Transverse colon (tissue), 4 donors: ENCODE data around the gene MAN2C1. TPM values are rescaled to one million over a fixed set of nuclear protein-coding genes. Genes with fewer than 3 reads are reported as not detected.
"Not testable (repeated sequence)": the region's sequence is repeated elsewhere in the genome, so short reads cannot be mapped to it uniquely, and the experiment has no call there.

ENCODE experiments used
- DNase-seq: peaks from one replicate; pipeline ENCODE4 v3.0.0-alpha.2; 2019
- H3K27ac ChIP-seq, 4 donors: fragments of 200-600 bp; sonication (generic); 2 replicates each; pipeline ENCODE4 v1.5.1; 2016 to 2018; ENCODE audit warnings: inconsistent platforms in 4 of 4
- H3K27me3 ChIP-seq: fragments of 200-600 bp; sonication (generic); 2 replicates; pipeline ENCODE4 v1.5.1; 2017; ENCODE audit warnings: inconsistent platforms
- H3K36me3 ChIP-seq, 4 donors: fragments of 200-600 bp; sonication (generic); 2 replicates each; pipeline ENCODE4 v1.5.1; 2017 to 2019; ENCODE audit warnings: inconsistent platforms in 4 of 4
- H3K4me1 ChIP-seq, 4 donors: fragments of 200-600 bp; sonication (generic); 2 replicates each; pipeline ENCODE4 v1.5.1; 2017 to 2020; ENCODE audit warnings: inconsistent platforms in 4 of 4
- H3K4me3 ChIP-seq, 4 donors: fragments of 200-600 bp; sonication (generic); 1 replicate in 1 of 4; 2 replicates in 3 of 4; pipeline versions ENCODE4 v1.5.1 to v1.6.1; 2017 to 2019; ENCODE audit warnings: inconsistent platforms in 4 of 4
- H3K9me3 ChIP-seq, 2 donors: fragments of 200-600 bp; sonication (generic); 2 replicates each; pipeline ENCODE4 v1.5.1; 2017 to 2019; ENCODE audit warnings: inconsistent platforms in 2 of 2
- CTCF ChIP-seq, 5 experiments: fragments of 200-600 bp in 3 of 5; fragments of 450-650 bp in 2 of 5; sonication (generic) in 3 of 5; IDR thresholded peaks; 1 replicate in 2 of 5; 2 replicates in 3 of 5; pipeline ENCODE4 v1.5.1; 2016 to 2017; ENCODE audit warnings: antibody characterized with exemption in 5 of 5, inconsistent platforms in 3 of 5, mild to moderate bottlenecking in 2 of 5, moderate library complexity in 1 of 5
- EP300 ChIP-seq: sonication (generic); formaldehyde crosslinking; IDR thresholded peaks from one replicate; pipeline ENCODE4 v1.6.1; 2017; ENCODE audit warnings: antibody characterized with exemption, low read depth
- POLR2A ChIP-seq: fragments of 450-650 bp; IDR thresholded peaks from one replicate; pipeline ENCODE4 v1.6.1; 2016; ENCODE audit warnings: antibody characterized with exemption, mild to moderate bottlenecking, moderate library complexity
- POLR2AphosphoS5 ChIP-seq, 3 donors: sonication (generic); formaldehyde crosslinking; IDR thresholded peaks; one replicate each; pipeline ENCODE4 v1.6.1; 2016; ENCODE audit warnings: antibody characterized with exemption in 3 of 3
- WGBS, 2 donors: methylation state at CpG; one replicate each; pipeline ENCODE4 v1.1.5; 2018; ENCODE audit warnings: low coverage in 1 of 2; 5-methylcytosine and 5-hydroxymethylcytosine counted together
- in situ Hi-C, 4 donors: fragments of 200-750 bp; cut with MboI; loops; one replicate each; pipeline versions ENCODE4 v1.15.0 to v1.15.1; 2017; ENCODE audit warnings: low sequenced_read_pairs in 3 of 4, low pct_ligation_motif_present in 1 of 4, low pct_unique_long_range_greater_than_20kb in 1 of 4
- intact Hi-C: fragments of 100-400 bp; cut with DNase I; formaldehyde crosslinking; loops from one replicate; pipeline ENCODE4 v1.15.1; 2023; ENCODE audit warnings: low total_unique reads
- total RNA-seq, 4 donors: library from RNA; depleted of rRNA; stranded (reverse); fragments of >200 nt; gene quantifications; one replicate each; pipeline ENCODE4 v1.1.0, GENCODE V29; 2016

MAN2C1 gene
- total RNA-seq, 4 donors from 2014 or later: 215 to 559 (median 411) TPM

- DNase-seq: no peak
- Histone ChIP-seq H3K9me3 (no peaks in the 10 kb centered on the region), H3K4me1 (no peaks in the 10 kb centered on the region), H3K4me3 (no peak overlapping the region), H3K27ac (no peak overlapping the region), H3K36me3 (no peaks in the 10 kb centered on the region), H3K27me3 (peaks cover 6% of the 10 kb centered on the region)
- TF ChIP-seq POLR2AphosphoS5 (IDR thresholded peaks at IDR 0.05): no peak
- no peak for TF ChIP-seq EP300
- TF ChIP-seq POLR2A: no peak
- no peak for TF ChIP-seq CTCF (IDR thresholded peaks at IDR 0.05)
- in situ Hi-C loops: loop anchor here in 2 of 4 donors (25.0 kb wide), 2 partner anchors 302 to 1252 kb away; partner anchors contain the start of gene PPCDC (in 1 of the 2)
- 85 to 100% methylated on average over 1 to 5 of the region's 5 CpGs for WGBS, 2 donors
- intact Hi-C loops: no loop called here
Observed at GRCh38 chr15:75314552-75315290, 53.7 kb downstream of the MAN2C1 start.

- in situ Hi-C loops (loop anchor here in 2 of 4 donors (25.0 kb wide), 2 partner anchors 301 to 1251 kb away; partner anchors contain the start of gene PPCDC (in 1 of the 2)), intact Hi-C loops (no loop called here)
- 85% methylated on average over 13 of the region's 13 CpGs; no CpG with 5 or more reads in 1 of the 2 donors for WGBS, 2 donors
- no peaks in the 10 kb centered on the region for H3K36me3 ChIP-seq
- no peak overlapping the region for H3K27ac ChIP-seq
- H3K4me3 ChIP-seq: no peak overlapping the region
- DNase-seq: no peak
- no peaks in the 10 kb centered on the region for H3K9me3 ChIP-seq
- H3K4me1 ChIP-seq: no peaks in the 10 kb centered on the region
- H3K27me3 ChIP-seq: peaks cover 9% of the 10 kb centered on the region
- TF ChIP-seq POLR2A (no peak), POLR2AphosphoS5 (IDR thresholded peaks at IDR 0.05) (no peak), CTCF (IDR thresholded peaks at IDR 0.05) (no peak), EP300 (no peak)
Observed at GRCh38 chr15:75313116-75313845, 55.1 kb downstream of the MAN2C1 start.

GRCh38 chr15:75312548-75312947, 55.9 kb downstream of the MAN2C1 start:
- H3K9me3 ChIP-seq, H3K27me3 ChIP-seq, H3K36me3 ChIP-seq, H3K4me3 ChIP-seq, DNase-seq, H3K4me1 ChIP-seq, intact Hi-C loops, H3K27ac ChIP-seq: not testable (repeated sequence)
- in situ Hi-C loops: loop anchor here in 2 of 4 donors (25.0 kb wide), 2 partner anchors 300 to 1250 kb away; partner anchors contain the start of gene PPCDC (in 1 of the 2)
- 88 to 100% methylated on average over 1 of the region's 1 CpG for WGBS, 2 donors

- TF ChIP-seq POLR2A (no peak), CTCF (IDR thresholded peaks at IDR 0.05) (no peak), EP300 (no peak), POLR2AphosphoS5 (IDR thresholded peaks at IDR 0.05) (no peak)
- Histone ChIP-seq H3K36me3 (no peaks in the 10 kb centered on the region), H3K27me3 (peaks cover 27% of the 10 kb centered on the region), H3K9me3 (no peaks in the 10 kb centered on the region), H3K4me1 (no peaks in the 10 kb centered on the region), H3K4me3 (no peak overlapping the region), H3K27ac (no peak overlapping the region)
- in situ Hi-C loops (loop anchor here in 2 of 4 donors (25.0 kb wide), 2 partner anchors 297 to 1247 kb away; partner anchors contain the start of gene PPCDC (in 1 of the 2)), intact Hi-C loops (no loop called here)
- DNase-seq: no peak
Observed at GRCh38 chr15:75309711-75310110, 58.7 kb downstream of the MAN2C1 start.
